ENCODE results near the gene EFNB2. TPM values are rescaled to one million over a fixed set of nuclear protein-coding genes. Genes with fewer than 3 reads are reported as not detected.

EFNB2 gene
- polyA plus RNA-seq, 3 donors = not detected

DNA sequence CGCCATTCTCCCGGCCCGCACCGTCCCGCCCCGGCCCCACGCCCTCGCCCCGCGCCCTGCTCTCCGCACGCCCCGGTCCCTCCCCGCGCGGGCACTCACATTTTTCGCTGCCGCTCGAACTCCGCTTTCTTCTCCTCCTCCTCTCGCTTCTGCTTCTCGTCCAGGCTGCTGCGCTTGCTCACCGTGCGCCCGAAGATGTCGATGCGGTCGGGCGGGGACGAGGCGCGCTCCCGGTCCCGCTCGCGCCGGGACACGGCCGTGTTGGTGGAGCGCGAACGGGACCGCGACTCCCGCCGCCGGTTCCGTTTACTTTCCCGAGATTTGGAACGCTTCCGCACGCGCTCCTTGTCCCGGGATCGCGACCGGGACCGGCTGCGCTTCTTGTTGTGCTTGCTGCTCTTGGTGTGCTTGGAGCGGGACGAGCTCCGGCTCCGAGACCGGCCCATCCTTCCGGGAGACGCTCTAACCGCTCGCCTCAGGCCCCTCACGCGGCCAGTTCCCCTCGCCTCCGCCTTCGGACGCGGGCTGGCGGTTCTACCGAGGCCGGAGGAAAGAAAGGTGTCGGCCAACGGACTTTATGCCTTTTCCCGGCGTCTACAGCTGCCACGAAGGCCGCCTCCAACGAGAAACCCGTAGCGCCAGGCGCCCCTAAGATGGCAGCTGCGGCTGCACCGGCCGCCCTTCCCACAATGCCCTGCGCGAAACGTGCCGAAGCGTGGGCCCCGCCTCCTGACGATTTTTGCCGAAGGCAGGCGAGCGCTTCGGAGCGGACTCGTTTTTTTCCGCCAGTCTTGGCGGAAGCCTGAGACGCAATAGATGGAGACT lies 32.2 kb upstream of the EFNB2 start, which contains the start of gene ARGLU1:
TSS of gene ARGLU1 (minus strand) at position 664 of the 825 bp plus-strand sequence. CDS start at position 446, 218 bp downstream.
- Histone ChIP-seq H3K79me2 (ENCODE audit: insufficient read depth, low read length) (peaks cover 52% of the 10 kb centered on the region), H3K9ac (ENCODE audit: insufficient read depth, low read length, poor library complexity, severe bottlenecking) (peak within 1 kb of the TSS; percentile 91), H3K27ac (ENCODE audit: low read depth in 1 of 2, low read length in 2 of 2) (peak within 1 kb of the TSS; percentile 94 to 99), H3K27me3 (ENCODE audit: control insufficient read depth in 2 of 2, insufficient read depth in 2 of 2, low read length in 2 of 2) (no peaks in the 10 kb centered on the region), H4K20me1 (ENCODE audit: insufficient read depth, low read length) (peaks cover 48% of the 10 kb centered on the region), H3K36me3 (replicated peaks in 1 of 2; ENCODE audit: control insufficient read depth in 1 of 2, insufficient read depth in 2 of 2, low read length in 2 of 2) (no peaks in the 10 kb centered on the region), H3K4me3 (replicated peaks in 1 of 3; ENCODE audit: low read depth in 2 of 3, low read length in 3 of 3) (peak within 1 kb of the TSS; percentile 83 to 95 (median 92)), H3K9me3 (replicated peaks in 1 of 2; ENCODE audit: control insufficient read depth in 1 of 2, insufficient read depth in 1 of 2, low read length in 2 of 2) (no peaks in the 10 kb centered on the region), H2AFZ (ENCODE audit: insufficient read depth, low read depth, low read length, poor library complexity, severe bottlenecking) (peak within 1 kb of the TSS; percentile 81), H3K4me2 (replicated peaks; ENCODE audit: extremely low read depth, low read length, poor library complexity, severe bottlenecking) (peak within 1 kb of the TSS; percentile 77), H3K4me1 (ENCODE audit: control insufficient read depth in 1 of 2, insufficient read depth in 2 of 2, low read length in 2 of 2) (peaks cover 35 to 36% of the 10 kb centered on the region in 2 donors)
- peak; percentile 87 to 90 (median 88) for DNase-seq
- H3K36me3 Mint-ChIP-seq = no peaks in the 10 kb centered on the region
- peaks cover 44% of the 10 kb centered on the region for H3K4me1 Mint-ChIP-seq
- WGBS (ENCODE audit: insufficient coverage) = under 1% methylated on average over 108 of the region's 108 CpGs
- H3K4me3 Mint-ChIP-seq = peak within 1 kb of the TSS; percentile 99
- intact Hi-C loops (cut with micrococcal nuclease) = no loop called here
- H3K27me3 Mint-ChIP-seq (ENCODE audit: low read depth in 3 of 3) = peaks cover 0 to 2% (median 1%) of the 10 kb centered on the region in 3 donors
- TF ChIP-seq, protein P1, sequence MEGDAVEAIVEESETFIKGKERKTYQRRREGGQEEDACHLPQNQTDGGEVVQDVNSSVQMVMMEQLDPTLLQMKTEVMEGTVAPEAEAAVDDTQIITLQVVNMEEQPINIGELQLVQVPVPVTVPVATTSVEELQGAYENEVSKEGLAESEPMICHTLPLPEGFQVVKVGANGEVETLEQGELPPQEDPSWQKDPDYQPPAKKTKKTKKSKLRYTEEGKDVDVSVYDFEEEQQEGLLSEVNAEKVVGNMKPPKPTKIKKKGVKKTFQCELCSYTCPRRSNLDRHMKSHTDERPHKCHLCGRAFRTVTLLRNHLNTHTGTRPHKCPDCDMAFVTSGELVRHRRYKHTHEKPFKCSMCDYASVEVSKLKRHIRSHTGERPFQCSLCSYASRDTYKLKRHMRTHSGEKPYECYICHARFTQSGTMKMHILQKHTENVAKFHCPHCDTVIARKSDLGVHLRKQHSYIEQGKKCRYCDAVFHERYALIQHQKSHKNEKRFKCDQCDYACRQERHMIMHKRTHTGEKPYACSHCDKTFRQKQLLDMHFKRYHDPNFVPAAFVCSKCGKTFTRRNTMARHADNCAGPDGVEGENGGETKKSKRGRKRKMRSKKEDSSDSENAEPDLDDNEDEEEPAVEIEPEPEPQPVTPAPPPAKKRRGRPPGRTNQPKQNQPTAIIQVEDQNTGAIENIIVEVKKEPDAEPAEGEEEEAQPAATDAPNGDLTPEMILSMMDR (IDR thresholded peaks at IDR 0.05) = no peak
- peaks cover 0 to 5% (median 0%) of the 10 kb centered on the region in 7 donors for H3K9me3 Mint-ChIP-seq
- peak within 1 kb of the TSS; percentile 94 to 96 (median 96) for H3K27ac Mint-ChIP-seq

DNA sequence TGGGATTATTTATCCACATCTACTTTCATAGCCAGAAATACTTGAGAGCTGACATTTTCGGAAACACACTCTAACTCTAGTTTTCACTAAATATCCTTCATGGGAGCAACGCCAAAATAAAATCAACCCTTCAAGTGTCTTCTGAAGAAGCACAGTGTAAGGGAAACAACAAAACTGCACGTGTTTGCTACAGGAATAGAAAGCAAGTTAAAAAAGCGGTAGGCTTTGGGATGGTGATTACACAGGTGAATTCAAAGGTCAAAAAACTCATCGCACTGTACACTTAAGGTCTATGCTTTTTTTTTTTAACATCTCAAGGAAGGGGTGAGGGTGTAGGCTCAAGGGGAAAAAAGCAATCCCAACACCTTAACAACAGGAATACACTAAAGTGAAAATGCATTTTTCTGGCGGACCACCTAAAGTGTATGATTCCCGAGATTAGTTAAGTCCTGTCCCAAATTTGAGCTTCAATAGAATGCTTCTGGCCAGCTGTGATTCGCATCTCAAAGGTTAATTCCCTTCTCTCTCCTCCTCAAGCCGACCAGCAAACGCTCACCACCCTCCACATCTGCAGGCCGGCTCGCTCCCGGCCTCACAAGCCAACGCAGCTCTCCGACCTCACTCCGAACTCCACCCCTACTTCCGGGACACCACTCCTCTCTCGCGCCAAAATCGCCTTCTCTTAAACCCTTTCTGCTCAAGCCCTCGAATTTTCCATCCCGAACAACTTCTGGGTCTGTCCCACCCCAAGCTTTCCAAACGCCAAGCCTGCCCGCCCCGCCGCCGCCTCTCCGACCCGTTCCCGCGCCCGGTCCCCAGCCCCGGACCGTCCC lies 31.4 kb upstream of the EFNB2 start:
- WGBS (ENCODE audit: insufficient coverage) = under 1% methylated on average over 29 of the region's 34 CpGs
- TF ChIP-seq, protein P1 (IDR thresholded peaks at IDR 0.05) = no peak
- Histone ChIP-seq H3K9ac (ENCODE audit: insufficient read depth, low read length, poor library complexity, severe bottlenecking) (peak overlapping the region; percentile 91), H3K36me3 (replicated peaks in 1 of 2; ENCODE audit: control insufficient read depth in 1 of 2, insufficient read depth in 2 of 2, low read length in 2 of 2) (no peaks in the 10 kb centered on the region), H3K4me3 (replicated peaks in 1 of 3; ENCODE audit: low read depth in 2 of 3, low read length in 3 of 3) (peak overlapping the region; percentile 83 to 95 (median 92)), H3K4me2 (replicated peaks; ENCODE audit: extremely low read depth, low read length, poor library complexity, severe bottlenecking) (peak overlapping the region; percentile 77), H3K79me2 (ENCODE audit: insufficient read depth, low read length) (peaks cover 61% of the 10 kb centered on the region), H4K20me1 (ENCODE audit: insufficient read depth, low read length) (peaks cover 56% of the 10 kb centered on the region), H3K27ac (ENCODE audit: low read depth in 1 of 2, low read length in 2 of 2) (peak overlapping the region; percentile 94 to 99), H3K4me1 (ENCODE audit: control insufficient read depth in 1 of 2, insufficient read depth in 2 of 2, low read length in 2 of 2) (peaks cover 35 to 36% of the 10 kb centered on the region in 2 donors), H2AFZ (ENCODE audit: insufficient read depth, low read depth, low read length, poor library complexity, severe bottlenecking) (peak overlapping the region; percentile 81), H3K9me3 (replicated peaks in 1 of 2; ENCODE audit: control insufficient read depth in 1 of 2, insufficient read depth in 1 of 2, low read length in 2 of 2) (no peaks in the 10 kb centered on the region), H3K27me3 (ENCODE audit: control insufficient read depth in 2 of 2, insufficient read depth in 2 of 2, low read length in 2 of 2) (no peaks in the 10 kb centered on the region)
- Mint-ChIP-seq H3K4me1 (peaks cover 49% of the 10 kb centered on the region), H3K4me3 (peak overlapping the region; percentile 99), H3K36me3 (no peaks in the 10 kb centered on the region), H3K27ac (peak overlapping the region; percentile 92 to 96 (median 95)), H3K9me3 (peaks cover 0 to 5% (median 0%) of the 10 kb centered on the region in 7 donors), H3K27me3 (ENCODE audit: low read depth in 3 of 3) (peaks cover 0 to 1% (median 0%) of the 10 kb centered on the region in 3 donors)
- peak; percentile 13 to 29 (median 25) for DNase-seq
- intact Hi-C loops (cut with micrococcal nuclease) = no loop called here

Data from CD14-positive monocyte (primary cell).